HCT116 (cell line): Measurements from ENCODE around the gene SMIM44. TPM values are rescaled to one million over a fixed set of nuclear protein-coding genes. Genes with fewer than 3 reads are reported as not detected.

Experiments used
- ATAC-seq: fragments of 200-7000 bp; cut with Tn5 transposase; 2 replicates; pipeline ENCODE4 v1.9.1; 2020; ENCODE audit warnings: mild to moderate bottlenecking, moderate library complexity
- BruUV-seq: library from RNA; stranded (reverse); fragments of 400-500 nt; replicated peaks from 2 replicates; lab custom pipeline; 2021; lab: Mats Ljungman, UMichigan
- CTCF ChIA-PET: fragments of 300-600 bp; sonication (Branson Sonifier 250); formaldehyde crosslinking; loops from one replicate; lab custom pipeline; 2021; ENCODE audit warnings: antibody characterized with exemption; lab: Charles Lee
- POLR2A ChIA-PET: fragments of 300-600, 350-600 bp; sonication (Branson Sonifier 250); formaldehyde crosslinking; loops from one replicate; lab custom pipeline; 2021; ENCODE audit warnings: antibody characterized with exemption; lab: Charles Lee
- RAD21 ChIA-PET, 2 experiments: fragments of 300-600 bp; sonication (Branson Sonifier 250); formaldehyde crosslinking; loops; one replicate each; lab custom pipeline; 2023; ENCODE audit warnings: low total read pairs in 2 of 2; ENCODE audit not compliant: uncharacterized antibody in 2 of 2, unreplicated experiment in 2 of 2, low non-redundant PET in 1 of 2; lab: Charles Lee
- DNase-seq: peaks from one replicate; pipeline ENCODE4 v3.0.0-alpha.2; 2010; ENCODE audit warnings: low read depth, low spot score
- H2AFZ ChIP-seq: fragments of 200-600 bp; shearing (Covaris generic), sonication (generic); 2 replicates; pipeline ENCODE4 v1.6.1; 2017; ENCODE audit warnings: low read depth, mixed run types, mixed read lengths, antibody characterized with exemption, low read length; ENCODE audit not compliant: poor library complexity, severe bottlenecking
- H3K27ac ChIP-seq: 2 replicates; pipeline ENCODE4 v1.5.1; 2012; ENCODE audit warnings: low read depth, low read length
- H3K27me3 ChIP-seq: fragments of 200-600 bp; sonication (generic); 2 replicates; pipeline ENCODE4 v1.6.1; 2016; ENCODE audit warnings: mixed run types, low read length, mixed read lengths; ENCODE audit not compliant: insufficient read depth
- H3K36me3 ChIP-seq, 2 experiments: fragments of 200-500 bp in 1 of 2; fragments of 200-600 bp in 1 of 2; sonication (Bioruptor generic) in 1 of 2; sonication (generic) in 1 of 2; 2 replicates each; pipeline versions ENCODE4 v1.5.1 to v1.6.1; 2014 to 2016; ENCODE audit warnings: low read length in 2 of 2, inconsistent platforms in 1 of 2, mixed read lengths in 1 of 2, mixed run types in 1 of 2; ENCODE audit not compliant: insufficient read depth in 2 of 2, control insufficient read depth in 1 of 2
- H3K4me1 ChIP-seq, 2 experiments: fragments of 200-600 bp in 1 of 2; sonication (generic) in 1 of 2; 2 replicates each; pipeline versions ENCODE4 v1.5.1 to v1.6.1; 2012 to 2017; ENCODE audit warnings: low read length in 2 of 2, inconsistent platforms in 1 of 2, mild to moderate bottlenecking in 1 of 2, mixed read lengths in 1 of 2, mixed run types in 1 of 2, moderate library complexity in 1 of 2; ENCODE audit not compliant: insufficient read depth in 2 of 2, control insufficient read depth in 1 of 2
- H3K4me2 ChIP-seq: fragments of 200-600 bp; sonication (generic); 2 replicates; pipeline ENCODE4 v1.6.1; 2017; ENCODE audit warnings: mixed run types, low read length, mixed read lengths
- H3K4me3 ChIP-seq, 2 experiments: fragments of 200-600 bp in 1 of 2; sonication (generic) in 1 of 2; replicated peaks in 1 of 2; 2 replicates each; pipeline ENCODE4 v1.5.1; 2011 to 2016; ENCODE audit warnings: low read length in 2 of 2, control low read depth in 1 of 2, low read depth in 1 of 2, mild to moderate bottlenecking in 1 of 2, mixed read lengths in 1 of 2, mixed run types in 1 of 2
- H3K79me2 ChIP-seq: fragments of 200-600 bp; sonication (generic); 2 replicates; pipeline ENCODE4 v1.6.1; 2017; ENCODE audit warnings: mild to moderate bottlenecking, mixed run types, low read length, moderate library complexity, mixed read lengths; ENCODE audit not compliant: insufficient read depth
- H3K9ac ChIP-seq: fragments of 200-600 bp; sonication (generic); 2 replicates; pipeline ENCODE4 v1.6.1; 2016; ENCODE audit warnings: low read length, mixed read lengths
- H3K9me2 ChIP-seq: fragments of 200-600 bp; sonication (generic), shearing (Covaris generic); 2 replicates; pipeline ENCODE4 v1.6.1; 2017; ENCODE audit warnings: mixed run types, mild to moderate bottlenecking, moderate library complexity; ENCODE audit not compliant: insufficient read depth
- H3K9me3 ChIP-seq, 2 experiments: fragments of 200-500 bp in 1 of 2; fragments of 200-600 bp in 1 of 2; sonication (Bioruptor generic) in 1 of 2; sonication (generic) in 1 of 2; 2 replicates each; pipeline ENCODE4 v1.6.1; 2014 to 2017; ENCODE audit warnings: low read length in 2 of 2, mixed read lengths in 2 of 2, inconsistent platforms in 1 of 2, low read depth in 1 of 2, mild to moderate bottlenecking in 1 of 2, mixed run types in 1 of 2, moderate library complexity in 1 of 2; ENCODE audit not compliant: control insufficient read depth in 1 of 2, insufficient read depth in 1 of 2
- H4K20me1 ChIP-seq: fragments of 200-600 bp; sonication (generic), shearing (Covaris generic); 2 replicates; pipeline ENCODE4 v1.6.1; 2017; ENCODE audit warnings: mixed run types, mild to moderate bottlenecking, moderate library complexity; ENCODE audit not compliant: insufficient read depth
- CBX3 ChIP-seq: IDR thresholded peaks from 2 replicates; pipeline ENCODE4 v1.6.1; 2012; ENCODE audit warnings: low read depth
- EGR1 ChIP-seq: IDR thresholded peaks from 2 replicates; pipeline ENCODE4 v1.6.1; 2012; ENCODE audit warnings: low read depth
- EZH2 ChIP-seq: fragments of 200-600 bp; sonication (generic); IDR thresholded peaks from 2 replicates; pipeline ENCODE4 v1.6.1; 2017; ENCODE audit warnings: antibody characterized with exemption, mixed run types
- MAX ChIP-seq: IDR thresholded peaks from 2 replicates; pipeline ENCODE4 v1.6.1; 2012
- RAD21 ChIP-seq: IDR thresholded peaks from 2 replicates; pipeline ENCODE4 v1.6.1; 2012; ENCODE audit warnings: low read depth, mild to moderate bottlenecking
- SIN3A ChIP-seq: IDR thresholded peaks from 2 replicates; pipeline ENCODE4 v1.6.1; 2012; ENCODE audit warnings: low read depth
- TCF7L2 ChIP-seq: IDR thresholded peaks from 2 replicates; pipeline ENCODE4 v1.7.0; 2011; ENCODE audit warnings: borderline replicate concordance, inconsistent platforms; ENCODE audit not compliant: insufficient read depth, insufficient read length; ENCODE audit errors: extremely low read depth
- YY1 ChIP-seq: IDR thresholded peaks from 2 replicates; pipeline ENCODE4 v1.6.1; 2011; ENCODE audit warnings: low read length, low read depth, moderate library complexity, mild to moderate bottlenecking; ENCODE audit not compliant: insufficient replicate concordance; ENCODE audit errors: extremely low read depth
- ZNF274 ChIP-seq: fragments of 200-500 bp; sonication (Bioruptor generic); IDR thresholded peaks from 2 replicates; pipeline ENCODE4 v1.6.1; 2014; ENCODE audit warnings: mild to moderate bottlenecking, low read depth, low read length, inconsistent platforms
- intact Hi-C: fragments of 100-400 bp; cut with micrococcal nuclease; formaldehyde crosslinking; loops from 2 replicates; pipeline ENCODE4 v1.10.0; 2022
- total RNA-seq: library from RNA; stranded (reverse); gene quantifications from one replicate; pipeline ENCODE4 v1.2.1, GENCODE V29; 2021; ENCODE audit not compliant: unreplicated experiment
- TF ChIP-seq, protein P1 (sequence below), 3 experiments: fragments of 200-600 bp in 1 of 3; sonication (generic) in 1 of 3; IDR thresholded peaks in 2 of 3; conservative IDR thresholded peaks in 1 of 3; 2 replicates each; pipeline ENCODE4 v1.5.1; 2012 to 2017; ENCODE audit warnings: low read depth in 2 of 3, low read length in 2 of 3, antibody characterized with exemption in 1 of 3, borderline replicate concordance in 1 of 3, control low read depth in 1 of 3, mild to moderate bottlenecking in 1 of 3, mixed read lengths in 1 of 3, mixed run types in 1 of 3, moderate library complexity in 1 of 3; ENCODE audit not compliant: insufficient read depth in 1 of 3
- TF ChIP-seq, protein P2 (sequence below): IDR thresholded peaks from 2 replicates; pipeline ENCODE4 v1.6.1; 2011; ENCODE audit warnings: mild to moderate bottlenecking, low read length, moderate library complexity; ENCODE audit not compliant: insufficient replicate concordance; ENCODE audit errors: extremely low read depth
- TF ChIP-seq, protein P3 (sequence below): IDR thresholded peaks from 2 replicates; pipeline ENCODE4 v1.6.1; 2012

SMIM44 gene
- total RNA-seq, 1 experiment from 2014 or later, result not detected

- no peaks in the 10 kb centered on the region for H3K27me3 ChIP-seq
- H4K20me1 ChIP-seq, result no peaks in the 10 kb centered on the region
- intact Hi-C loops, result loop anchor here (1.0 kb wide), 1 partner anchor 113 kb away; no protein-coding TSS in a partner anchor
- ChIA-PET POLR2A (no interaction called here), CTCF (interaction anchor here (0.6 to 1.1 kb wide), 2 partner anchors 113 to 478 kb away, joined by 3 to 4 read pairs; no protein-coding TSS in a partner anchor), RAD21 (no interaction called here)
- H3K9me2 ChIP-seq, result no peaks in the 10 kb centered on the region
- no peak overlapping the region for H3K27ac ChIP-seq
- H3K79me2 ChIP-seq, result peaks cover 63% of the 10 kb centered on the region
- BruUV-seq, result no TSS peak
- H2AFZ ChIP-seq, result no peak overlapping the region
- no peak for TF ChIP-seq ZNF274
- peak; percentile 75 for TF ChIP-seq RAD21
- TF ChIP-seq, protein P1, sequence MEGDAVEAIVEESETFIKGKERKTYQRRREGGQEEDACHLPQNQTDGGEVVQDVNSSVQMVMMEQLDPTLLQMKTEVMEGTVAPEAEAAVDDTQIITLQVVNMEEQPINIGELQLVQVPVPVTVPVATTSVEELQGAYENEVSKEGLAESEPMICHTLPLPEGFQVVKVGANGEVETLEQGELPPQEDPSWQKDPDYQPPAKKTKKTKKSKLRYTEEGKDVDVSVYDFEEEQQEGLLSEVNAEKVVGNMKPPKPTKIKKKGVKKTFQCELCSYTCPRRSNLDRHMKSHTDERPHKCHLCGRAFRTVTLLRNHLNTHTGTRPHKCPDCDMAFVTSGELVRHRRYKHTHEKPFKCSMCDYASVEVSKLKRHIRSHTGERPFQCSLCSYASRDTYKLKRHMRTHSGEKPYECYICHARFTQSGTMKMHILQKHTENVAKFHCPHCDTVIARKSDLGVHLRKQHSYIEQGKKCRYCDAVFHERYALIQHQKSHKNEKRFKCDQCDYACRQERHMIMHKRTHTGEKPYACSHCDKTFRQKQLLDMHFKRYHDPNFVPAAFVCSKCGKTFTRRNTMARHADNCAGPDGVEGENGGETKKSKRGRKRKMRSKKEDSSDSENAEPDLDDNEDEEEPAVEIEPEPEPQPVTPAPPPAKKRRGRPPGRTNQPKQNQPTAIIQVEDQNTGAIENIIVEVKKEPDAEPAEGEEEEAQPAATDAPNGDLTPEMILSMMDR (IDR thresholded peaks at IDR 0.05 in 2 of 3, conservative IDR thresholded peaks at IDR 0.05 in 1 of 3; ENCODE audit: borderline replicate concordance in 1 of 3, insufficient read depth in 1 of 3, low read depth in 2 of 3, low read length in 2 of 3), result peak; percentile 50 to 69 (median 69)
- ATAC-seq, result peak; percentile 70
- peaks cover 13 to 30% of the 10 kb centered on the region in 2 experiments; a peak in 3 of 4 replicates for H3K36me3 ChIP-seq
- H3K4me2 ChIP-seq, result no peak overlapping the region
- H3K4me1 ChIP-seq, result peaks cover 3 to 9% of the 10 kb centered on the region in 2 experiments; a peak in 3 of 4 replicates
- no peak overlapping the region for H3K9ac ChIP-seq
- H3K4me3 ChIP-seq, result no peak overlapping the region
- DNase-seq, result no peak
- H3K9me3 ChIP-seq, result no peaks in the 10 kb centered on the region
Measured at GRCh38 chr19:3440082-3440481, 43.2 kb downstream of the SMIM44 start.

DNA sequence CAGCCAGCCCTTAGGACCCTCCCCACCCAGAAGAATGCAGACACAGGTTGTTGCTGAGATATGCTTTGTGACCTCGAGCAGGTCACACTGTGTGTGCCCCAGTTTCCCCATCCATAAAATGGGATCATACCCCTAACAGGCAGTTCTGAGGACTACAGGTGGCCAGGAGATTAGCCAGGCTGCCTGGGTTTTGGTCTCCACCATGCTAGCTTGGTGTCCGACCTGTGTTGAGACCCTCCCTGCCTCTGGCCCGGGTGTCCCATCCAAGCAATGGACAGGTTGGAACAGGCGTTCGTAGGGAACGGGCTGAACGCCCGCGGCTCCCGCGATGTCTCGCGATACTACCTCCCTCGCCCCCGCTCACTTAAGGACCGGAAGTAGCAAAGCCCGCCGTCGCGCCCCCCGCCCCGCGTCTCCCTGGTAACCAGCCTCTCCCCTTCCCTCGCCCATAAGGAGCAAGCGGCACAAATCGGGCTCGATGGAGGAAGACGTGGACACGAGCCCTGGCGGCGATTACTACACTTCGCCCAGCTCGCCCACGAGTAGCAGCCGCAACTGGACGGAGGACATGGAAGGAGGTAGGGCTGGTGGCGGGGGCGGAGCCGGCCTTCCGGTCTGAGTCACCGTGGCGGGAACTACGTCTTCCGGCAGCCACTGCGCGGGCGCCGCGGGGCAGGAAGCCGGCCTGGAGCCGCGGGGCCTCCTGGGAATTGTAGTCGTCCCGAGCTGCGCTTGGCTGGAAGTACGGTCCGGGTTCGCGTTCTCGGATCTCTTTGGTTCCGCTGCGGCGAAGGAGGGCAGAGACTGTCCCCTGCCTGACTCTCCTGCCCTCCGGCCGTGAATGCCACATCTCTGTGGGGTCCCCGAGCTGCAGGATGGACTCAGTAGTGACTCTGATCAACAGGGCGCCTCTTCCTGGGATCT, 48.3 kb downstream of the SMIM44 start:
- ATAC-seq (peak; percentile 90), DNase-seq (peak; percentile 90)
- H3K27ac ChIP-seq, result peak overlapping the region; percentile 86
- no peak overlapping the region for H2AFZ ChIP-seq
- RAD21 ChIA-PET, result interaction anchor here in 1 of 2 experiments (0.6 kb wide), 1 partner anchor 107 kb away, joined by 3 read pairs; no protein-coding TSS in a partner anchor
- H3K79me2 ChIP-seq, result peaks cover 43% of the 10 kb centered on the region
- no peaks in the 10 kb centered on the region for H3K9me2 ChIP-seq
- peaks cover 3 to 17% of the 10 kb centered on the region in 2 experiments for H3K4me1 ChIP-seq
- H3K4me3 ChIP-seq, result peak overlapping the region; percentile 57 to 60
- H3K4me2 ChIP-seq, result peak overlapping the region; percentile 90
- H3K27me3 ChIP-seq, result no peaks in the 10 kb centered on the region
- POLR2A ChIA-PET, result no interaction called here
- intact Hi-C loops, result no loop called here
- peak overlapping the region; percentile 71 for H3K9ac ChIP-seq
- peaks cover 0 to 2% of the 10 kb centered on the region in 2 experiments; a peak in 1 of 4 replicates for H3K9me3 ChIP-seq
- CTCF ChIA-PET, result no interaction called here
- peaks cover 6 to 24% of the 10 kb centered on the region in 2 experiments for H3K36me3 ChIP-seq
- BruUV-seq, result no TSS peak
- no peaks in the 10 kb centered on the region for H4K20me1 ChIP-seq
- TF ChIP-seq MAX, result peak; percentile 79
- TF ChIP-seq, protein P2, sequence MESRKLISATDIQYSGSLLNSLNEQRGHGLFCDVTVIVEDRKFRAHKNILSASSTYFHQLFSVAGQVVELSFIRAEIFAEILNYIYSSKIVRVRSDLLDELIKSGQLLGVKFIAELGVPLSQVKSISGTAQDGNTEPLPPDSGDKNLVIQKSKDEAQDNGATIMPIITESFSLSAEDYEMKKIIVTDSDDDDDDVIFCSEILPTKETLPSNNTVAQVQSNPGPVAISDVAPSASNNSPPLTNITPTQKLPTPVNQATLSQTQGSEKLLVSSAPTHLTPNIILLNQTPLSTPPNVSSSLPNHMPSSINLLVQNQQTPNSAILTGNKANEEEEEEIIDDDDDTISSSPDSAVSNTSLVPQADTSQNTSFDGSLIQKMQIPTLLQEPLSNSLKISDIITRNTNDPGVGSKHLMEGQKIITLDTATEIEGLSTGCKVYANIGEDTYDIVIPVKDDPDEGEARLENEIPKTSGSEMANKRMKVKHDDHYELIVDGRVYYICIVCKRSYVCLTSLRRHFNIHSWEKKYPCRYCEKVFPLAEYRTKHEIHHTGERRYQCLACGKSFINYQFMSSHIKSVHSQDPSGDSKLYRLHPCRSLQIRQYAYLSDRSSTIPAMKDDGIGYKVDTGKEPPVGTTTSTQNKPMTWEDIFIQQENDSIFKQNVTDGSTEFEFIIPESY, result peak; percentile 88
- no peak for TF ChIP-seq EZH2
- 0 out of 2 replicates have a peak, but pooled peaks have one; percentile 29 for TF ChIP-seq CBX3
- peak; percentile 19 for TF ChIP-seq YY1
- no peak for TF ChIP-seq SIN3A
- TF ChIP-seq, protein P3, sequence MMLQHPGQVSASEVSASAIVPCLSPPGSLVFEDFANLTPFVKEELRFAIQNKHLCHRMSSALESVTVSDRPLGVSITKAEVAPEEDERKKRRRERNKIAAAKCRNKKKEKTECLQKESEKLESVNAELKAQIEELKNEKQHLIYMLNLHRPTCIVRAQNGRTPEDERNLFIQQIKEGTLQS, result no peak
- no peak for TF ChIP-seq ZNF274
- TF ChIP-seq TCF7L2, result peak; percentile 22
- TF ChIP-seq EGR1, result peak; percentile 100
